HepG2 (cell line): ENCODE data around the gene PFDN2. TPM values are rescaled to one million over a fixed set of nuclear protein-coding genes. Genes with fewer than 3 reads are reported as not detected.

Experiments used
- ATF3 ChIP-seq: sonication (generic); formaldehyde crosslinking; IDR thresholded peaks from 2 replicates; pipeline ENCODE4 v1.4.0; 2020; ENCODE audit warnings: missing genetic modification reagents
- ATF5 ChIP-seq: sonication (generic); formaldehyde crosslinking; IDR thresholded peaks from 2 replicates; pipeline ENCODE4 v1.4.0; 2020; ENCODE audit warnings: mild to moderate bottlenecking, low read depth, missing genetic modification reagents
- ATM ChIP-seq: fragments of 450-650 bp; IDR thresholded peaks from 2 replicates; pipeline ENCODE4 v1.7.1; 2017; ENCODE audit warnings: mild to moderate bottlenecking, borderline replicate concordance
- DR1 ChIP-seq: sonication (generic); formaldehyde crosslinking; IDR thresholded peaks from 2 replicates; pipeline ENCODE4 v1.8.0; 2021; ENCODE audit warnings: mild to moderate bottlenecking, missing genetic modification reagents, inconsistent platforms
- FOXM1 ChIP-seq: sonication (generic); formaldehyde crosslinking; IDR thresholded peaks from 2 replicates; pipeline ENCODE4 v1.5.0; 2020; ENCODE audit warnings: missing genetic modification reagents
- ISL2 ChIP-seq: sonication (generic); formaldehyde crosslinking; IDR thresholded peaks from 2 replicates; pipeline ENCODE4 v1.5.0; 2020; ENCODE audit warnings: missing genetic modification reagents
- KLF6 ChIP-seq: IDR thresholded peaks from 2 replicates; pipeline ENCODE4 v1.8.0; 2016; ENCODE audit warnings: missing biosample characterization, missing genetic modification reagents
- NKX3-1 ChIP-seq: sonication (generic); formaldehyde crosslinking; IDR thresholded peaks from 2 replicates; pipeline ENCODE4 v1.5.0; 2020; ENCODE audit warnings: missing genetic modification reagents
- PLSCR1 ChIP-seq: sonication (generic); formaldehyde crosslinking; IDR thresholded peaks from 2 replicates; pipeline ENCODE4 v1.5.0; 2020; ENCODE audit warnings: missing genetic modification reagents, mild to moderate bottlenecking, borderline replicate concordance
- SATB2 ChIP-seq: sonication (generic); formaldehyde crosslinking; IDR thresholded peaks from 2 replicates; pipeline ENCODE4 v1.5.0; 2020; ENCODE audit warnings: missing genetic modification reagents
- TCF7 ChIP-seq: sonication (generic); IDR thresholded peaks from 2 replicates; pipeline ENCODE4 v1.6.1; 2016; ENCODE audit warnings: antibody characterized with exemption, low read depth
- THAP8 ChIP-seq: sonication (generic); formaldehyde crosslinking; IDR thresholded peaks from 2 replicates; pipeline ENCODE4 v1.5.1; 2020; ENCODE audit warnings: missing genetic modification reagents, mild to moderate bottlenecking, borderline replicate concordance
- ZFY ChIP-seq: sonication (generic); formaldehyde crosslinking; IDR thresholded peaks from 2 replicates; pipeline ENCODE4 v1.4.0; 2020; ENCODE audit warnings: missing genetic modification reagents
- ZMAT5 ChIP-seq: sonication (generic); formaldehyde crosslinking; IDR thresholded peaks from 2 replicates; pipeline ENCODE4 v1.5.0; 2020; ENCODE audit warnings: mild to moderate bottlenecking, low read depth, missing genetic modification reagents, borderline replicate concordance
- ZMYM3 ChIP-seq: sonication (generic); formaldehyde crosslinking; IDR thresholded peaks from 2 replicates; pipeline ENCODE4 v1.5.1; 2020; ENCODE audit warnings: mild to moderate bottlenecking, missing genetic modification reagents
- ZNF142 ChIP-seq: sonication (generic); formaldehyde crosslinking; IDR thresholded peaks from 2 replicates; pipeline ENCODE4 v1.4.0; 2020; ENCODE audit warnings: missing genetic modification reagents
- ZNF335 ChIP-seq: sonication (generic); formaldehyde crosslinking; IDR thresholded peaks from 2 replicates; pipeline ENCODE4 v1.4.0; 2020; ENCODE audit warnings: missing genetic modification reagents
- ZNF441 ChIP-seq: sonication (generic); formaldehyde crosslinking; IDR thresholded peaks from 2 replicates; pipeline ENCODE4 v1.7.0; 2021; ENCODE audit warnings: missing genetic modification reagents, borderline replicate concordance
- ZSCAN20 ChIP-seq: sonication (generic); formaldehyde crosslinking; IDR thresholded peaks from 2 replicates; pipeline ENCODE4 v1.4.0; 2020; ENCODE audit warnings: missing genetic modification reagents, mild to moderate bottlenecking, borderline replicate concordance
- ZZZ3 ChIP-seq: sonication (generic); formaldehyde crosslinking; IDR thresholded peaks from 2 replicates; pipeline ENCODE4 v1.4.0; 2020; ENCODE audit warnings: missing genetic modification reagents, mild to moderate bottlenecking, borderline replicate concordance
- polyA plus RNA-seq, 8 experiments: library from polyadenylated mRNA; depleted of rRNA in 3 of 8; stranded (reverse) in 7 of 8; unstranded in 1 of 8; fragments of >200 nt; fragmentation: Illumina TruSeq in 4 of 8; extraction: Trizol in 4 of 8; gene quantifications; 2 replicates each; pipeline versions ENCODE4 v1.2.1 to v1.2.3, GENCODE V29; 2011 to 2016; ENCODE audit warnings: low read depth in 4 of 8, missing spikeins in 1 of 8, mixed read lengths in 1 of 8; ENCODE audit not compliant: insufficient read depth in 1 of 8
- total RNA-seq, 5 experiments: library from RNA; depleted of rRNA; stranded (reverse); fragments of >200 nt; fragmentation: Illumina TruSeq; extraction: Trizol; gene quantifications; 2 replicates each; pipeline ENCODE4 v1.2.3, GENCODE V29; 2016; ENCODE audit warnings: low read depth in 1 of 5

PFDN2 gene
- total and polyA plus RNA-seq, 2 of the 13 experiments (the other 11 are each of a cell fraction or from before 2014, with no cell fraction given): 62.6 to 63.6 TPM

GRCh38 chr1:161132410-161133219 lies 14.8 kb upstream of the PFDN2 start, which contains the start of gene DEDD (continued):
- TF ChIP-seq ZNF142 (peak; percentile 48; the same call in 1 of the 2 replicates), ATF3 (CRISPR knock-in tag) (peak; percentile 37; the same call in 1 of the 2 replicates), DR1 (CRISPR knock-in tag) (0 out of 2 replicates have a peak, but pooled peaks have one; percentile 6), NKX3-1 (CRISPR knock-in tag) (no peak; the same call in 1 of the 2 replicates), KLF6 (CRISPR knock-in tag) (no peak), ATM (no peak), ZMYM3 (CRISPR knock-in tag) (no peak), ZNF441 (CRISPR knock-in tag) (peak; percentile 77; the same call in 1 of the 2 replicates), THAP8 (CRISPR knock-in tag) (no peak), ZMAT5 (CRISPR knock-in tag) (no peak), ISL2 (CRISPR knock-in tag) (no peak), ZNF335 (CRISPR knock-in tag) (no peak), ATF5 (CRISPR knock-in tag) (no peak), ZFY (CRISPR knock-in tag) (peak; percentile 85), FOXM1 (CRISPR knock-in tag) (no peak), ZSCAN20 (0 out of 2 replicates have a peak, but pooled peaks have one; percentile 45), PLSCR1 (CRISPR knock-in tag) (no peak), SATB2 (CRISPR knock-in tag) (no peak), TCF7 (no peak), ZZZ3 (CRISPR knock-in tag) (no peak)
